Activated naive CD4-positive, alpha-beta T cell treated with anti-CD3 and anti-CD28 coated beads for 36 hours (primary cell): ENCODE data around the gene ITGA5. TPM values are rescaled to one million over a fixed set of nuclear protein-coding genes. Genes with fewer than 3 reads are reported as not detected.
"Not testable (repeated sequence)": the region's sequence is repeated elsewhere in the genome, so short reads cannot be mapped to it uniquely, and the experiment has no call there.

ENCODE experiments used
- CTCF ChIA-PET: fragments of 350-600 bp; sonication (Branson Sonifier 250); formaldehyde crosslinking; loops from one replicate; lab custom pipeline; 2021; ENCODE audit warnings: antibody characterized with exemption; lab: Charles Lee
- DNase-seq: peaks from one replicate; pipeline ENCODE4 v3.0.0-alpha.2; 2020
- H3K27ac Mint-ChIP-seq: one replicate; pipeline ENCODE4 v1.8.0; 2021; ENCODE audit warnings: mild to moderate bottlenecking, mixed read lengths
- H3K27me3 Mint-ChIP-seq: one replicate; pipeline ENCODE4 v1.8.0; 2021; ENCODE audit warnings: low read depth, mixed read lengths
- H3K36me3 Mint-ChIP-seq: one replicate; pipeline ENCODE4 v1.8.0; 2021; ENCODE audit warnings: low read depth, mixed read lengths
- H3K4me1 Mint-ChIP-seq: one replicate; pipeline ENCODE4 v1.8.0; 2021; ENCODE audit warnings: low read depth, mixed read lengths
- H3K4me3 Mint-ChIP-seq: one replicate; pipeline ENCODE4 v1.8.0; 2021; ENCODE audit warnings: mild to moderate bottlenecking, moderate library complexity, mixed read lengths
- H3K9me3 Mint-ChIP-seq: one replicate; pipeline ENCODE4 v1.8.0; 2021; ENCODE audit warnings: mixed read lengths
- intact Hi-C: fragments of 100-400 bp; cut with micrococcal nuclease; formaldehyde crosslinking; loops from one replicate; pipeline ENCODE4 v1.15.1; 2023
- total RNA-seq, 2 experiments: library from RNA; stranded (reverse); gene quantifications; one replicate each; pipeline ENCODE4 v1.2.3, GENCODE V29; 2021

Gene ITGA5
- total RNA-seq, 2 experiments from 2014 or later = 17.9 to 18.4 TPM

GRCh38 chr12:54363047-54363446 is 56.0 kb downstream of the ITGA5 start:
- Mint-ChIP-seq H3K4me3 (no peak overlapping the region), H3K9me3 (no peaks in the 10 kb centered on the region), H3K4me1 (peaks cover 29% of the 10 kb centered on the region), H3K36me3 (no peaks in the 10 kb centered on the region), H3K27me3 (no peaks in the 10 kb centered on the region), H3K27ac (no peak overlapping the region)
- CTCF ChIA-PET = interaction anchor here (0.7 to 9.1 kb wide), 7 partner anchors 17 to 143 kb away, joined by 3 to 117 read pairs (median 7); partner anchors contain the start of gene COPZ1
- no peak for DNase-seq
- intact Hi-C loops = no loop called here

- Mint-ChIP-seq H3K9me3 (no peaks in the 10 kb centered on the region), H3K4me1 (peaks cover 29% of the 10 kb centered on the region), H3K4me3 (no peak overlapping the region), H3K27me3 (no peaks in the 10 kb centered on the region), H3K36me3 (no peaks in the 10 kb centered on the region), H3K27ac (peak overlapping the region; percentile 70)
- DNase-seq = peak; percentile 88
- CTCF ChIA-PET = interaction anchor here (0.6 to 9.1 kb wide), 19 partner anchors 8 to 147 kb away, joined by 3 to 117 read pairs (median 3); partner anchors contain the start of gene COPZ1
- intact Hi-C loops = no loop called here
These were observed 58.2 kb downstream of the ITGA5 start for GRCh38 chr12:54360717-54361456.

- intact Hi-C loops = loop anchor here (1.0 kb wide), 7 partner anchors 36 to 625 kb away; partner anchors contain the start of genes CBX5, HNRNPA1 and NCKAP1L
- CTCF ChIA-PET = interaction anchor here (0.6 to 9.1 kb wide), 18 partner anchors 9 to 360 kb away, joined by 3 to 117 read pairs (median 4); partner anchors contain the start of gene COPZ1
- H3K4me1 Mint-ChIP-seq = peaks cover 26% of the 10 kb centered on the region
- H3K9me3 Mint-ChIP-seq = no peaks in the 10 kb centered on the region
- H3K4me3 Mint-ChIP-seq = no peak overlapping the region
- no peak overlapping the region for H3K27ac Mint-ChIP-seq
- DNase-seq = no peak
- H3K27me3 Mint-ChIP-seq = no peaks in the 10 kb centered on the region
- H3K36me3 Mint-ChIP-seq = no peaks in the 10 kb centered on the region
These were observed 59.2 kb downstream of the ITGA5 start for GRCh38 chr12:54359762-54360351.

- peak; percentile 98 for DNase-seq
- no peaks in the 10 kb centered on the region for H3K36me3 Mint-ChIP-seq
- H3K4me3 Mint-ChIP-seq = no peak overlapping the region
- no peak overlapping the region for H3K27ac Mint-ChIP-seq
- H3K4me1 Mint-ChIP-seq = peaks cover 19% of the 10 kb centered on the region
- H3K27me3 Mint-ChIP-seq = no peaks in the 10 kb centered on the region
- CTCF ChIA-PET = interaction anchor here (0.5 to 9.1 kb wide), 14 partner anchors 9 to 360 kb away, joined by 3 to 117 read pairs (median 4); partner anchors contain the start of gene COPZ1
- no peaks in the 10 kb centered on the region for H3K9me3 Mint-ChIP-seq
- intact Hi-C loops = loop anchor here (1.0 kb wide), 7 partner anchors 35 to 626 kb away; partner anchors contain the start of genes CBX5, HNRNPA1 and NCKAP1L
These were observed 59.9 kb downstream of the ITGA5 start for GRCh38 chr12:54358945-54359761.

GRCh38 chr12:54358191-54358944 is 60.7 kb downstream of the ITGA5 start:
- CTCF ChIA-PET = interaction anchor here (1.0 to 9.1 kb wide), 14 partner anchors 10 to 144 kb away, joined by 3 to 117 read pairs (median 5); partner anchors contain the start of gene COPZ1
- intact Hi-C loops = no loop called here
- DNase-seq = peak; percentile 48

GRCh38 chr12:54357506-54358190 is 61.4 kb downstream of the ITGA5 start:
- CTCF ChIA-PET = interaction anchor here (1.0 to 9.1 kb wide), 9 partner anchors 11 to 141 kb away, joined by 3 to 117 read pairs (median 5); partner anchors contain the start of gene COPZ1
- Mint-ChIP-seq H3K36me3 (no peaks in the 10 kb centered on the region), H3K27ac (no peak overlapping the region), H3K4me3 (no peak overlapping the region), H3K4me1 (peaks cover 10% of the 10 kb centered on the region), H3K27me3 (no peaks in the 10 kb centered on the region), H3K9me3 (no peaks in the 10 kb centered on the region)
- DNase-seq = no peak
- intact Hi-C loops = no loop called here

More at GRCh38 chr12:54358191-54358944, 60.7 kb downstream of the ITGA5 start:
- Mint-ChIP-seq H3K4me3 (no peak overlapping the region), H3K4me1 (peaks cover 11% of the 10 kb centered on the region), H3K9me3 (no peaks in the 10 kb centered on the region), H3K36me3 (no peaks in the 10 kb centered on the region), H3K27me3 (no peaks in the 10 kb centered on the region), H3K27ac (no peak overlapping the region)

GRCh38 chr12:54356951-54357356 is 62.1 kb downstream of the ITGA5 start:
- CTCF ChIA-PET = interaction anchor here (0.8 to 9.1 kb wide), 11 partner anchors 12 to 150 kb away, joined by 3 to 117 read pairs (median 5); partner anchors contain the start of gene COPZ1
- no peak overlapping the region for H3K27ac Mint-ChIP-seq
- H3K27me3 Mint-ChIP-seq = no peaks in the 10 kb centered on the region
- H3K36me3 Mint-ChIP-seq = peaks cover 2% of the 10 kb centered on the region
- no peak for DNase-seq
- H3K4me3 Mint-ChIP-seq = no peak overlapping the region
- H3K9me3 Mint-ChIP-seq = no peaks in the 10 kb centered on the region
- H3K4me1 Mint-ChIP-seq = peaks cover 17% of the 10 kb centered on the region
- intact Hi-C loops = no loop called here

- peaks cover 24% of the 10 kb centered on the region for H3K4me1 Mint-ChIP-seq
These were observed 62.8 kb downstream of the ITGA5 start for GRCh38 chr12:54356228-54356627.

GRCh38 chr12:54355104-54355815 is 63.8 kb downstream of the ITGA5 start:
- CTCF ChIA-PET = interaction anchor here (0.8 to 9.1 kb wide), 3 partner anchors 20 to 62 kb away, joined by 3 to 117 read pairs (median 92); no protein-coding TSS in a partner anchor
- DNase-seq = no peak
- Mint-ChIP-seq H3K27me3 (no peaks in the 10 kb centered on the region), H3K36me3 (peaks cover 4% of the 10 kb centered on the region), H3K4me1 (peaks cover 22% of the 10 kb centered on the region), H3K27ac (no peak overlapping the region), H3K4me3 (no peak overlapping the region), H3K9me3 (no peaks in the 10 kb centered on the region)
- intact Hi-C loops = no loop called here

More at GRCh38 chr12:54356228-54356627, 62.8 kb downstream of the ITGA5 start:
- Mint-ChIP-seq H3K27ac (no peak overlapping the region), H3K4me3 (no peak overlapping the region), H3K36me3 (peaks cover 2% of the 10 kb centered on the region), H3K27me3 (no peaks in the 10 kb centered on the region), H3K9me3 (no peaks in the 10 kb centered on the region)
- no peak for DNase-seq
- intact Hi-C loops = no loop called here
- CTCF ChIA-PET = interaction anchor here (0.8 to 9.1 kb wide), 9 partner anchors 12 to 149 kb away, joined by 3 to 117 read pairs (median 5); partner anchors contain the start of gene COPZ1

GRCh38 chr12:54354271-54354670 is 64.8 kb downstream of the ITGA5 start:
- H3K9me3 Mint-ChIP-seq, H3K36me3 Mint-ChIP-seq, H3K27ac Mint-ChIP-seq, H3K27me3 Mint-ChIP-seq, H3K4me3 Mint-ChIP-seq, intact Hi-C loops, DNase-seq: not testable (repeated sequence)
- CTCF ChIA-PET = interaction anchor here (1.4 to 1.7 kb wide), 2 partner anchors 19 to 26 kb away, joined by 3 to 5 read pairs; no protein-coding TSS in a partner anchor
- H3K4me1 Mint-ChIP-seq = peaks cover 20% of the 10 kb centered on the region
